HG02885 (cell line): ENCODE results near the gene PTPDC1.

Experiments
- ATAC-seq: cut with Tn5 transposase; IDR thresholded peaks from one replicate; pipeline ENCODE4 v1.9.1; 2021; ENCODE audit warnings: mild to moderate bottlenecking; ENCODE audit not compliant: unreplicated experiment, poor library complexity

PTPDC1 gene, protein sequence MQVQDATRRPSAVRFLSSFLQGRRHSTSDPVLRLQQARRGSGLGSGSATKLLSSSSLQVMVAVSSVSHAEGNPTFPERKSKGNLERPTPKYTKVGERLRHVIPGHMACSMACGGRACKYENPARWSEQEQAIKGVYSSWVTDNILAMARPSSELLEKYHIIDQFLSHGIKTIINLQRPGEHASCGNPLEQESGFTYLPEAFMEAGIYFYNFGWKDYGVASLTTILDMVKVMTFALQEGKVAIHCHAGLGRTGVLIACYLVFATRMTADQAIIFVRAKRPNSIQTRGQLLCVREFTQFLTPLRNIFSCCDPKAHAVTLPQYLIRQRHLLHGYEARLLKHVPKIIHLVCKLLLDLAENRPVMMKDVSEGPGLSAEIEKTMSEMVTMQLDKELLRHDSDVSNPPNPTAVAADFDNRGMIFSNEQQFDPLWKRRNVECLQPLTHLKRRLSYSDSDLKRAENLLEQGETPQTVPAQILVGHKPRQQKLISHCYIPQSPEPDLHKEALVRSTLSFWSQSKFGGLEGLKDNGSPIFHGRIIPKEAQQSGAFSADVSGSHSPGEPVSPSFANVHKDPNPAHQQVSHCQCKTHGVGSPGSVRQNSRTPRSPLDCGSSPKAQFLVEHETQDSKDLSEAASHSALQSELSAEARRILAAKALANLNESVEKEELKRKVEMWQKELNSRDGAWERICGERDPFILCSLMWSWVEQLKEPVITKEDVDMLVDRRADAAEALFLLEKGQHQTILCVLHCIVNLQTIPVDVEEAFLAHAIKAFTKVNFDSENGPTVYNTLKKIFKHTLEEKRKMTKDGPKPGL

DNA sequence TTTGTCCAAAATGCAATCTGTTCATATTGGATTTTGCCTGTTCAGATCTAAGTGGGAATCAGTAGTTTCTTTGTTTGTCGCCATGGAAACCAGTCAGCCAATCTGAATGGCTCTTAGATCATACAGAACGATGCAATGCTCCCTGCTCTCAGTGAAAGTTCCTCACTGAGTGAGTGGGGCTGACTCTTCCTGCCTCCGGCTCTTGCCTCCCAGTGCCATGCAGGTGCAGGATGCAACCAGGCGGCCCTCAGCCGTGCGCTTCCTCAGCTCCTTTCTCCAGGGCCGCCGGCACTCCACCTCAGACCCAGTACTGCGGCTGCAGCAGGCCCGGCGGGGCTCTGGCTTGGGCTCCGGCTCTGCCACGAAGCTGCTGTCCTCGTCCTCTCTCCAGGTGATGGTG, at the start of gene PTPDC1:
Gene PTPDC1, plus strand, starts transcription at position 151 of the 400 bp plus-strand sequence. Its CDS starts 67 bp downstream, at position 218.
- no peak for ATAC-seq

DNA sequence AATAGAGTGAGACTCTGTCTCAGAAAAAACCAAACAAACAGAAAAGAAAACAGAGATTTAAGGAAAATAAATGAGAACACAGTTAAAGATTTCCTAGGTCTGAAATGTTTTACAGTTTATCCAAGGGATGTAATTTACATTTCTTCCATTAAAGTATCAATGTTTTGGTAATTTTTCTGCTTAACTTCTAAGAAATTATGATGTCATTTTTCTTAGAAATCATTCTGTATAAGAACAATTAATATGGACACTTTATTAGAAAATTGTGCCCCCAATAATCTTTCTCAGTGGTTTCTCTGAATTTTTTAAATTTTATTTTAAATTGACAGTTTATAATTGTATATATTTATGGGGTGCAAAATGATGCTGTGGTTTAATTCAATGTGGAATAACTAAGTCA, 49.8 kb upstream of the PTPDC1 start:
- ATAC-seq, result no peak

DNA sequence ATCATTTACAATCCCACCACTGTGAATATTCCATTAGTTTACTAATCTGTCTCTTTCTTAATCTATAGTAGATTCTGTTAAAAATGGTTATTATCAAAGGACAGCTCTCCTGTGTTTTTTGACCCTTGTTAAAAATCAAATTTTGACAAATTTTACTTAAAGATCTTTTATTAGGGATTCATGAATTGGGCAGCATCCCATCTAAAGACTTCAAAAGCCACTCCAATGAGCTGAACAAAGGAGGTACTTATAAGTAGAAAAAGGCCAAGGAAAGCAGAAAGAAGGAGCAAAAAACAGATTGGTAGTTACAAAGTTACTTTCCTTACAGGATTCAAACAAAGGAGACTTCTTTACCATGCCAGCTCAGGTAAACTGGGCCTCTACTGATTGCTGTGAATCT, 44.5 kb upstream of the PTPDC1 start:
- ATAC-seq, result no peak

DNA sequence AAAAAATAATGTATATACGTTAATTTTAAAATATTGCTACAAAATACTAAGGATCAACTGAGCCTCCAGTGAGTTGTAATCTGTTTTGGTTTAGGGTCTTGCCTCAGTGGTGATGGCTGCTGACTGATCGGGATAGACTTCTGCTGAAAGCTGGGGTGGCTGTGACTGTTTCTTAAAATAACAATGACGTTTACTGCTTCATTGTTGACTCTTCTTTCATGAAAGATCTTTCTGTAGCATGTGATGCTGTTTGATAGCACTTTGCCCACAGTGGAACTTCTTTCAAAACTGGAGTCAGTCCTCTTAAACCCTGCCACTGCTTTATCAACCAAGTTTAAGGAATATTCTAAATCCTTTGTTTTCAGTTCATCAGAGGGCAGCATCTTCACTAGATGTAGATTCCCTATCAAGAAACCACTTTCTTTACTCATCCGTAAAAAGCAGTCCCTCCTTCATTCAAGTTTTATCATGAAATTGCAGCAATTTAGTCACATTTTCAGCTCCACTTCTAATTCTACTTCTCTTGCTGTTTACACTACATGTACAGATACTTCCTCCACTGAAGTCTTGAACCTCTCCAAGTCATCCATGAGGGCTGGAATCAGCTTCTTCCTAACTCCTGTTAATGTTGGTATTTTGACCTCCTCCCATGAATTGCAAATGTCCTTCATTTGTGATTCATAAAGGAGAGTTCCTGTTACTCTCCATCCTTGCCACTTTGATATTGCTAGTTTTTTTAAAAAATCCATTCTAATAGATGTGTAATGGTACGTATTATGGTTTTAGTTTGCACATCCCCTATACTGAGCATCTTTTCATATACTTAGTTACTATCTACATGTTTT, 41.5 kb upstream of the PTPDC1 start:
- no peak for ATAC-seq

DNA sequence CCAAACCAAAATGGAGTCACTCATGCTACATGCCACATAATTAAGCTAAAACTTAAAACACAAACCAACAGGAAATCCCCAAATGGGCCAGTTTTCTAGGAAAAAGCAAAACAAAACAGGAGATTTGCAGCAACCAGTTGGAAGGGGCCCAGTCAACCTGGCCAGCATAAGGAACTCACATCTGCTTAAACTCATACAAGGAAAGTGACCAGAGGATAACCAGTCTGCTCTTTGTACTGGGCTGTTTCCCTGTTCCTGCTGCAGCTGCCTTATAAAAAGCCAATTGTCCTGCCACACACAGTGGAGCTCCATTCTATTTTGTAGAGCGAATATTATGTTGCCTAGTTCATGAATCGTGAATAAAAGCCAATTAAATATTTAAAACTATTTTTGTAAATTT, 29.5 kb upstream of the PTPDC1 start:
- no peak for ATAC-seq

DNA sequence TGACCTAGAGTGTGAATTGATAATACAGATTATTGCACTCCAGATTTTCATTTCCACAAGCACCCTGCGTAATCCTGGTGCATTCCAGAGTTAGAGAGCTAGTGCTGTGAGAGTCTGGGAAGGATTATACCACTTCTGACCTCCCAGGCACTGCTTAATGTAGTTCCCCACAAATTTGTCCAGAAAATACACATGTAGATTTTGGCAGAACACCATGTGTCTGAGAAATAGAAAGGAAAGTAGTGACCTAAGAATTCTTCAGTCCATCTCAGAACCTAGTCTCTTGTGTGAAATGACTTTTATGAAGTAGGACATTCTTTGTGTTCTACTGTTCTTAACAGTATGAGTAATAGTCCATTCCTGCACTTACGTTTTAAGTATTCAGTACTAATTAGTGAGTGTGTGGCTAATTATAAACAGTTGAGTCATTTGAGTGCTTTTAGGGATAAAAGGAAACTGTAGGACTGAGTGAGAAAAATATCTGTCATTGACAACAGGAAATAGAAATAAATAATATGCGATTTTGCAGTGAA, 27.8 kb upstream of the PTPDC1 start:
- ATAC-seq, result no peak

DNA sequence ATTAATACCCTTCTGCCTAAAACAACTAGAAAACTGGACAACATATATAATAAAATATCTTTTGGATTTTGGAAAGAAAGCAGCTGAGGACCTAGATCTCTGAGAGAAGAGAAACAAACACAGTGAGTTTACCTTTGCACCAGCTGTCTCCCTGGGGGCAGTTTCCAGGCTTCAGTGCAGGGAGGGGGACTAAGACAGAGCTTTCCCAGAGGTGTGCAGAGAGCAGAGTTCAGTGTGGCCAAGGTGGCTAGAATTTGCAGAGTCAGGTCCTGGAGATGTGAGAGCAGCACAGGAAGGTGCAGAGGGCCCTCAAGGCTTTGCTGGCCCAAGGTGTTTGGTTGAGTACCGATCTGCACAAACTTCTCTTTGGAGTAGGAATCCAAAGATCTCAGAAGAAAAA, 26.3 kb upstream of the PTPDC1 start:
- ATAC-seq, result no peak

DNA sequence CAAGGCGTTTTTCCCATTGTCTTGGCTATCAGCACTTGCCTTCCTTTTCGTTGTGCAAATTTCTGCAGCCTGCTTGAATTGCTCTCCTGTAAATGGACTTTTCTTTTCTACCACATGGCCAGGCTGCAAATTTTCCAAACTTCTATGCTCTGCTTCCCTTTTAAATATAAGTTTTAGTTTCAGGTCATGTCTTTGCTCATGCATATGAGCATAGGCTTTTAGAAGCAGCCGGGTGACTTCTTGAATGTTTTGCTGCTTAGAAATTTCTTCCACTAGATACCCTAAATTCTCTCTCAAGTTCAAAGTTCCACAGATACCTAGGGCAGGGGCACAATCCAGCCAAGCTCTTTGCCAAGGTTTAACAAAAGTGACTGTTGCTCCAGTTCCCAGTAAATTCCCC, 22.4 kb upstream of the PTPDC1 start:
- no peak for ATAC-seq

DNA sequence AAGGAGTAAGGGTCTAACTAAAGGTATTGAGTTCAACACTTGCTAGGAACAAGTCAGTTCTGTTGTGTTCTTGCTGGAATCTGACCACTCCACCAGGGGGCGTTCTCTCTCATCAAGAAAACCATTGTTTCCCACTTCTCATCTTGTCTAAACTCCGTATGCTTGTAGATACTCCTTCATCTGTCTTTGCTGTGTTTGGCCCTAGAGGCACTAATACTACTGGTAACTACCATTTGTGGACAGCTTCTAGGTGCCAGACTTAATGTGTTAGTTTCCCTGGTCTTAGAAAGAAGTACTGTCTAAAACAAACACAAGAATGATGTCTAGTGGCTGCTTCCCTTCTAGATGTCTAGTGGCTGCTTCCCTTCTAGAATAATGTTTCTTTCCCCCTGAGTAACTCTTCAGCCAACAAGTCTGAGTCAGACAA, 18.7 kb upstream of the PTPDC1 start:
- peak; percentile 41 for ATAC-seq

DNA sequence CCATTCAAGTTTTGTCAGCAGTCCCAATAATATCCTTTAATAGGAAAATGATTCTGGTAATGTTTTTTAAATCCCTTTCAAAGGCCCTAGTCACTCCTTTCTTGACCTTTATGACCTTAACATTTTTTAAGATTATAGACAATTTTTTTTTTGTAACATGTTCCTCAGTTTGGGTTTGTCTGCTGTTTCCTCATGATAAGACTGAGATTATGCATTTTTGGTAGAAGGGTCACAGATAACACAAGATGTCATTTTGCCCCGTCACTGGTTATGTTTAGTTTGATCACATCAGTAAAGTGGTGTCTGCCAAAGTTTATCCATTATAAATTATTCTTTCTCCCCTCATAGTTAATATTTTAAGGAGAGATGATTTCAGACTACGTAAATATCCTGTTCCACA, 16.0 kb upstream of the PTPDC1 start:
- no peak for ATAC-seq

DNA sequence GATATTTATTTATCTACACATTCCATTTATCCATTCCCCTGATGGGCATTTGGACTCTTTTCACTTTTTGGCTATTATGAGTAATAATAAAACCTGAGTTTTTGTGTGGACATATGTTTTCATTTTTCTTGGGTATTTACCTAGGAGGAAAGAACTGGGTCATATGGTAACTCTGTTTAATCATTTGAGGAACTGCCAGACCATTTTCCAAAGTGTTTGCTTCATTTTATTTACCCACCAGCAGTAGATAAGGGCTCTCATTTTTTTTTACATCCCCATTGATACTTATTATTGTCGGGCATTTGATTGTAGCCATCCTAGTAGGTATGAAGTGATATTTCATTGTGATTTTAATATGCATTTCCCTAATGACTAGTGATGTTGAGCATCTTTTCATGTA, 7.7 kb upstream of the PTPDC1 start:
- no peak for ATAC-seq

DNA sequence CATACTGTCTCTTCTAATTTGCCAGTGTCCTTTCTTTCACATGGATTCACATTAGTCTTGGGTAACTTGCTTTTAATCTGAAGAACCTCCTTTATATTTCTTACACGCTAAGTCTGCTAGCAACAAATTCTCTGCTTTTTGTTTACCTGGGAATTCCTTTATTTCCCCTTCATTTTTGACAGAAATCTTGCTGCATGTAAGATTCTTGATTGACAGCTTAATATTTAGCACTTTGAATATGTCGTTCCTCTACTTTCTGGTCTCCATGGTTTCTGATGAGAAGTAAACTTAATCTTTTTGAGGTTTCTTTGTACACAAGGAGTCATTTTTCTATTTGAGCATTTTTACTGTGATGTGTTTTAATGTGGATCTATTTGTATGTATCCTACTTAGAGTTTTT, 6.2 kb upstream of the PTPDC1 start:
- no peak for ATAC-seq

DNA sequence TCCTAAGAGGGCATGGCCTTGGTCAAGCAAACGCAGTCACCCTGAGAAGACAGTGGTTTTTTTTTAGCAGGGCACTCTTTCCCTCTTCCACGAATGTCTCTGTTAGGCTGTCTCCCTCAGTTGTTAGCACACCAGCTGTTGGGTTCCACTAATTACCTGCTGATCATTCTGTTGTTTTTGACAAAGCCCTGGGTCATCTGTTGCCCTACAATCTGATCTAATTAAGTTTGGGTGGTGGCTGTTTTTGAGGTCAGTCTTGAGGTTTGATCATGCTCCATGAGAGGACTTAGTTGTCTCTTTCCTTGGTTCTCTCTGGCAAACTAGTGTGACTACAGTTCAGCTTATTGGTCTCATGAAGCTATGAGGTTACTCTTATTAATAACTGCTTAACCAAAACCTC, 5.0 kb upstream of the PTPDC1 start:
- ATAC-seq, result no peak

DNA sequence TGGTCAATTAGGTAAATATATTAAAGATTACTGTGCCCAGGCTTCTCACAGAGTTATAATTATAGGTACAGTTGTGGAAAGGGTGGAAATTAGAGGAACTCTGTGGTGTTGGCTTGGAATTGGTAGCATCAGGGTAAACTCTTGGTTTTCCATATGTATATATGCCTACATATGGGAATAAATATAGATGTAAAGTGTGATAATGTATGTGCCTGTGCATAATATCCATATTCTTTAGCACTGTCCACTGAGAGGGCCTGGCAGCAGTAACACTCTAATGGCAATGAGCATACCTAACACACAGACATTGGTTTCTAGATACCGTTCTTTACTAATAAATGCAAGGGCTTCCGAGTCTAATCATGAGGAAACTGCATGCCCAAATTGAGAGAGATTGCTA, 4.0 kb upstream of the PTPDC1 start:
- ATAC-seq, result no peak

DNA sequence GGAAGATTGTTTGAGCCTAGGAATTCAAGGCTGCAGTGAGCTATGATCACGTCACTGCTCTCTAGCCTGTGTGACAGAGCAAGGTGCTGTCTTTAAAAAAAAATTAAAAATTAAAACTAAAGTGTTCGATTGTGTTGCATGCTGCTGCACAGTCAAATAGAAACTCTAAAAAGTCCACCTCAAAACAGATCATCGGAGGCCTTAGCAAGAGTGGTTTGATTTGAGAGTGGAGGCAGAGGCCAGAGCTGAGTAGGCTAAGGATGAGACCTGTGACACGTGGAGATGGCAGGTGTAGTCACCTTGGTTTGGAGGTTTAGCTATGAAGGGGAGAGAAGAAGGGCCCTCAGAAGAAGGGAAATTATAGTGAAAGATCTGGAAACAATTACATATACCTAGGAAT, 2.8 kb upstream of the PTPDC1 start:
- no peak for ATAC-seq

DNA sequence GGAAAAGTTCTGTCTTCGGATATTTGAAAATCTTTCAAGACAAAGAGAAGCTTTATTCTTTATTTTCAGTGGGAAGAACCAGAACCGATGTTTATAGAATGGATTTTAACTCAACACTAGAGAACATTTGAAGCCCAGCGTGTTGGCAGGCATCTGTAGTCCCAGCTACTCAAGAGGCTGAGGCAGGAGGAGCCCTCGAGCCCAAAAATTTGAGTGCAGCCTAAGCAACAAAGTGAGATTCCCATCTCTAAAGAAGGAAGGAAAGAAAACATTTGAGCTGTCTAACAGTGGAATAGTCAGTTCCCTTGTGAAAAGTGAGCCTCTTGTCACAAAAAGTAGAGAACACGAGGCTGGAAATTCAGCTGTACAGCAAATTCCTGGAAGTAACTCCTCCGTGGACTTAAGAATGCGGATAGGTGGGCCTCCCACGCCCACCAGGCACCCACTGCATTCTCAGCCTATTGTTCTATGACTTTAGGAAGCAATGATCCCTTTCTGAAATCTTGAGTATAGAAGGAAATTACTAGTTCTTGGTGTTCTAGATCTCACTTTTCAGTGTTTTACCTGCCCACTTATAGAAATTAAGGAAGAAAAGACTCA, 2.3 kb upstream of the PTPDC1 start:
- ATAC-seq, result no peak

DNA sequence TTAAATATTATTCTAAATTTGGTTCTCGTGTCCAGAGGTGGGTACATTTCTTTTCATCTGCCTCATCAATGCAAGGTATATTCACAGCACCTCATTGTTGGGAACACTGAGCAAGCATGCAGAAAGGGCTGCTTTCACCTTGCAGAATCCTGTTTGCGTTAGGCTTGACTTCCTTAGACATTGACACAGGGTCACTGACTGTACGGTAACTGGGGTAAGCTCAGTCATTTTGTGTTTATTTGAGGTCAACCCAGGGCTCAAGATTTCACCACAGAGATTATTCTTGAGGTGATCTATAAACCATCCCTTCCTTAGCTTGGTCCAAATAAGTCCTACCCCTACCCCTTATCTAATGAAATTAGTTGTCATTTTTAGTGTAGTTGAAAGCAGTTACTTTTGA, 1.7 kb upstream of the PTPDC1 start:
- no peak for ATAC-seq

DNA sequence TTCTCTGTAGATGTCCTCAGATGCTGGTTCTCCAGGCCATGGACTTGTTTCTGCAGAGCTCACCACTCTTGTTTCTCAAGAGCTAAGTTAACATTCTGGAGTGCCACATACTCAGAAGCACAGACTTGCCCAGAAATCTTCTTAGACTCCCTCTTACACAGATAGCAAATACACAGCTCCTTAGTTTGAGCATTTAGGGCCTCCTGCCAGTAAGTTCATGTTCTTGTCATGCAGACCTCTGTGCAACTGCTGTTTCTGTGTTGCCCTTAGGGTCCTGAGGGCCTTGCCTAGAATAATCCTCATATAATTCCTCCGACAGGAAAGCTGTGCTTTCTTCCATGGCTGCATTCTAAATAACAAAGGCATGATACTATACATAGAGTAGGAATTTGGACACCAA, 1.3 kb upstream of the PTPDC1 start:
- ATAC-seq, result no peak

DNA sequence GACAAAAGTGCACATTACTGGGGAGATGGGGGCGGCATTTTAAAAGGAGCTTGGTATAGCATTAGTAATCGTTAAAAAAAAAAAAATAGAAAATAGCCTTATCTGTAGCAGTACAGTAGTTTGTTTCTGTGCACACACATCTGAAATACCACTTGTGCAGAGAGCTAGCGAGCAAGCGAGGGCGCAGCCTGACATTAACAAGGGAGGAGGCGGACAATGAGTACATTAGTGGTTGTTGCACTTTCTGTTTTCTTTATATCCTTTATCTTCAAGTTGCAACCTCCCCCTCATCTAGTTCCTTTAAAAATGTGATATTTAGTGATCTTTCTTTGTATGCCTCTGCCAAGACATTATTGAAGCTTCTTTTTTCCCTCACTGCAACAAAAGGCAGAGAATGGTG, 880 bp upstream of the PTPDC1 start:
- ATAC-seq, result no peak

DNA sequence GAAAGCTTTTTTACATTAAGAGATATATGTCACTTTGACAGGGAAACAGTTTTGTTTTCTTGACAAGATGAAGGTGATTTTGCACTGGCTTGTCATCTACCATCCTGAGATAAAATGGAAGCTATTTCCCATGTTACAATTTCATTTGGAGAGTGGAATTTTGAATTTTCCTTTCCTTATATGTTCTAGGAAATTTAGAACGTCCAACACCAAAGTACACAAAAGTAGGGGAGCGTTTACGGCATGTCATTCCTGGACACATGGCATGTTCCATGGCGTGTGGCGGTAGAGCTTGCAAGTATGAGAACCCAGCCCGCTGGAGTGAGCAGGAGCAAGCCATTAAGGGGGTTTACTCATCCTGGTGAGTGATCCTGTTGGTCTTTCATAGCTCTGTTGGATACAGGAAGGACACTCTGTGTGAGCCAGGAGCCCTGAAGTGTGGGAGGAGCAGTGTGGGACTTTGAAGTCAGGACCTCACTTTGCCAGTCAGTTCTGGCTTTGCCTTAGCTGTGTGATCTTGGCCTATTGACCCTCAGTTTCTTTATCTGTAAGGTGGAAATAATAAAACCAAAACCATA, 887 bp downstream of the PTPDC1 start:
- no peak for ATAC-seq
